Prostate gland (tissue), 2 donors: ENCODE data around the gene CTRB2. TPM values are rescaled to one million over a fixed set of nuclear protein-coding genes. Genes with fewer than 3 reads are reported as not detected.
A peak's percentile ranks its signal among the peaks of the same experiment; 100 is the strongest.
"Not testable (repeated sequence)": the region's sequence is repeated elsewhere in the genome, so short reads cannot be mapped to it uniquely, and the experiment has no call there.

Experiments
- DNase-seq: peaks from one replicate; pipeline ENCODE4 v3.0.0-alpha.2; 2019; ENCODE audit warnings: low spot score
- H3K27ac ChIP-seq, 2 donors: fragments of 200-600 bp; sonication (generic); 2 replicates each; pipeline ENCODE4 v1.5.1; 2017 to 2019
- H3K27me3 ChIP-seq: fragments of 200-600 bp; sonication (generic); replicated peaks from 2 replicates; pipeline ENCODE4 v1.5.1; 2019; ENCODE audit not compliant: insufficient read depth
- H3K36me3 ChIP-seq, 2 donors: fragments of 200-600 bp; sonication (generic); 1 replicate in 1 of 2; 2 replicates in 1 of 2; pipeline versions ENCODE4 v1.5.1 to v1.8.1; 2017 to 2019
- H3K4me1 ChIP-seq: fragments of 200-600 bp; sonication (generic); replicated peaks from 2 replicates; pipeline ENCODE4 v1.5.1; 2019
- H3K4me3 ChIP-seq, 2 donors: fragments of 200-600 bp; sonication (generic); 2 replicates each; pipeline ENCODE4 v1.5.1; 2017 to 2019
- H3K9me3 ChIP-seq: fragments of 200-600 bp; sonication (generic); 2 replicates; pipeline ENCODE4 v1.5.1; 2017
- CTCF ChIP-seq, 4 experiments: fragments of 200-600 bp in 2 of 4; fragments of 450-650 bp in 2 of 4; sonication (generic) in 2 of 4; IDR thresholded peaks; 1 replicate in 3 of 4; 2 replicates in 1 of 4; pipeline ENCODE4 v1.5.1; 2016 to 2019; ENCODE audit warnings: antibody characterized with exemption in 4 of 4, mild to moderate bottlenecking in 2 of 4, moderate library complexity in 2 of 4
- POLR2A ChIP-seq: fragments of 450-650 bp; IDR thresholded peaks from one replicate; pipeline ENCODE4 v1.6.1; 2016; ENCODE audit warnings: antibody characterized with exemption, mild to moderate bottlenecking
- POLR2AphosphoS5 ChIP-seq: sonication (generic); formaldehyde crosslinking; IDR thresholded peaks from one replicate; pipeline ENCODE4 v1.6.1; 2017; ENCODE audit warnings: antibody characterized with exemption
- WGBS: methylation state at CpG from one replicate; pipeline ENCODE4 v1.1.5; 2018; 5-methylcytosine and 5-hydroxymethylcytosine counted together
- intact Hi-C: fragments of 100-400 bp; cut with DNase I; formaldehyde crosslinking; loops from one replicate; pipeline ENCODE4 v1.14.2; 2022
- total RNA-seq, 2 donors: library from RNA; depleted of rRNA; stranded (reverse); fragments of >200 nt; gene quantifications; one replicate each; pipeline ENCODE4 v1.1.0, GENCODE V29; 2016

CTRB2 gene
- total RNA-seq, 2 donors from 2014 or later: not detected

GRCh38 chr16:75244225-75244809 lies 37.4 kb upstream of the CTRB2 start:
- TF ChIP-seq POLR2A (no peak), POLR2AphosphoS5 (no peak)
- Histone ChIP-seq H3K9me3 (no peaks in the 10 kb centered on the region), H3K4me3 (no peak overlapping the region), H3K36me3 (peaks cover 0 to 8% of the 10 kb centered on the region in 2 donors), H3K27me3 (no peaks in the 10 kb centered on the region), H3K4me1 (peaks cover 30% of the 10 kb centered on the region), H3K27ac (peak overlapping the region; percentile 85 to 89)
- 53% methylated on average over 7 of the region's 7 CpGs for WGBS
- DNase-seq: no peak
- intact Hi-C loops: no loop called here

GRCh38 chr16:75243667-75244224 lies 36.8 kb upstream of the CTRB2 start:
- peaks cover 0 to 8% of the 10 kb centered on the region in 2 donors for H3K36me3 ChIP-seq

GRCh38 chr16:75242436-75243078 lies 35.6 kb upstream of the CTRB2 start:
- WGBS: 89% methylated on average over 27 of the region's 27 CpGs
- H3K4me3 ChIP-seq, H3K9me3 ChIP-seq, DNase-seq, intact Hi-C loops, H3K36me3 ChIP-seq, H3K27ac ChIP-seq, H3K27me3 ChIP-seq: not testable (repeated sequence)
- H3K4me1 ChIP-seq: peaks cover 36% of the 10 kb centered on the region

More at GRCh38 chr16:75243667-75244224, 36.8 kb upstream of the CTRB2 start:
- TF ChIP-seq POLR2A (no peak), POLR2AphosphoS5 (no peak), CTCF (IDR thresholded peaks at IDR 0.05) (no peak)
- Histone ChIP-seq H3K4me3 (no peak overlapping the region), H3K27ac (peak overlapping the region; percentile 85 to 89), H3K4me1 (peaks cover 30% of the 10 kb centered on the region), H3K27me3 (no peaks in the 10 kb centered on the region), H3K9me3 (no peaks in the 10 kb centered on the region)
- intact Hi-C loops: no loop called here
- 66% methylated on average over 20 of the region's 20 CpGs for WGBS
- DNase-seq: no peak

- Histone ChIP-seq H3K36me3 (peaks cover 1 to 8% of the 10 kb centered on the region in 2 donors), H3K27ac (no peak overlapping the region), H3K27me3 (no peaks in the 10 kb centered on the region), H3K4me1 (peaks cover 36% of the 10 kb centered on the region), H3K4me3 (no peak overlapping the region), H3K9me3 (no peaks in the 10 kb centered on the region)
- 90% methylated on average over 13 of the region's 13 CpGs for WGBS
- intact Hi-C loops: no loop called here
- DNase-seq: no peak
- no peak for TF ChIP-seq POLR2A
- no peak for TF ChIP-seq POLR2AphosphoS5
- no peak for TF ChIP-seq CTCF (IDR thresholded peaks at IDR 0.05)
Measured at GRCh38 chr16:75241955-75242354, 35.0 kb upstream of the CTRB2 start.

- H3K27ac ChIP-seq: no peak overlapping the region
- no peak for DNase-seq
- H3K36me3 ChIP-seq: peaks cover 5 to 8% of the 10 kb centered on the region in 2 donors
- 72% methylated on average over 6 of the region's 8 CpGs for WGBS
- H3K27me3 ChIP-seq: no peaks in the 10 kb centered on the region
- intact Hi-C loops: no loop called here
- H3K4me3 ChIP-seq: no peak overlapping the region
- peaks cover 36% of the 10 kb centered on the region for H3K4me1 ChIP-seq
- TF ChIP-seq POLR2A: no peak
- no peak for TF ChIP-seq CTCF (IDR thresholded peaks at IDR 0.05)
- no peak for TF ChIP-seq POLR2AphosphoS5
- no peaks in the 10 kb centered on the region for H3K9me3 ChIP-seq
Measured at GRCh38 chr16:75241412-75241811, 34.5 kb upstream of the CTRB2 start.

- H3K4me3 ChIP-seq, H3K27ac ChIP-seq, H3K36me3 ChIP-seq, intact Hi-C loops, DNase-seq, H3K9me3 ChIP-seq, H3K27me3 ChIP-seq: not testable (repeated sequence)
- 69% methylated on average over 7 of the region's 7 CpGs for WGBS
- peaks cover 36% of the 10 kb centered on the region for H3K4me1 ChIP-seq
Measured at GRCh38 chr16:75240633-75241032, 33.7 kb upstream of the CTRB2 start.
